ENCODE measurements around the gene CPT1B.

The CPT1B gene

GRCh38 chr22:50568626-50569025 lies 9.6 kb downstream of the CPT1B start:
- DNase-seq = no peak

- DNase-seq = no peak
Observed at GRCh38 chr22:50567721-50568252, 10.4 kb downstream of the CPT1B start.

GRCh38 chr22:50564289-50564688 lies 13.9 kb downstream of the CPT1B start:
- DNase-seq = no peak

GRCh38 chr22:50563413-50564160 lies 14.6 kb downstream of the CPT1B start:
- DNase-seq = no peak

GRCh38 chr22:50562523-50563412 lies 15.5 kb downstream of the CPT1B start, which contains the start of gene SYCE3:
SYCE3 (minus strand) TSS chr22:50562919; CDS start chr22:50556405, 6,514 bp downstream.
- peak; percentile 99 for DNase-seq

GRCh38 chr22:50561401-50562358 lies 16.5 kb downstream of the CPT1B start:
- DNase-seq = no peak

- no peak for DNase-seq
Observed at GRCh38 chr22:50560034-50560433, 18.2 kb downstream of the CPT1B start.

- no peak for DNase-seq
Observed at GRCh38 chr22:50556703-50557102, 21.5 kb downstream of the CPT1B start.

- DNase-seq = no peak
Observed at GRCh38 chr22:50553310-50553709, 24.9 kb downstream of the CPT1B start.

GRCh38 chr22:50551160-50551752 lies 27.0 kb downstream of the CPT1B start:
- DNase-seq = no peak

GRCh38 chr22:50550395-50550794 lies 27.8 kb downstream of the CPT1B start:
- DNase-seq = no peak

- no peak for DNase-seq
Observed at GRCh38 chr22:50548921-50549790, 29.1 kb downstream of the CPT1B start.

GRCh38 chr22:50548040-50548920 lies 29.9 kb downstream of the CPT1B start:
- DNase-seq = no peak

GRCh38 chr22:50547263-50547985 lies 30.8 kb downstream of the CPT1B start:
- DNase-seq = no peak

- DNase-seq = no peak
Observed at GRCh38 chr22:50546326-50547262, 31.6 kb downstream of the CPT1B start.

- peak; percentile 68 for DNase-seq
Observed at GRCh38 chr22:50545522-50546325, 32.5 kb downstream of the CPT1B start, which contains the start of gene KLHDC7B. KLHDC7B (plus strand) TSS chr22:50545899; CDS start chr22:50546244, 345 bp downstream.

- peak; percentile 66 for DNase-seq
Observed at GRCh38 chr22:50544746-50545253, 33.4 kb downstream of the CPT1B start.

All from hematopoietic multipotent progenitor cell treated with erythropoietin and hydrocortisone succinate and interleukin-3 and kit ligand, for 6 days (in vitro differentiated cells).